ENCODE results near the gene IL15RA. TPM values are rescaled to one million over a fixed set of nuclear protein-coding genes. Genes with fewer than 3 reads are reported as not detected.
"Not testable (repeated sequence)": the region's sequence is repeated elsewhere in the genome, so short reads cannot be mapped to it uniquely, and the experiment has no call there.

IL15RA gene
- total and polyA plus RNA-seq, 9 donors, result 0.96 to 4.9 (median 1.5) TPM

- no peak overlapping the region for H3K4me3 ChIP-seq (ENCODE audit: low read length)
- H3K4me1 ChIP-seq (ENCODE audit: control insufficient read depth, insufficient read depth, low read length), result no peaks in the 10 kb centered on the region
- H3K27me3 ChIP-seq (ENCODE audit: control insufficient read depth, insufficient read depth, low read length), result peaks cover 2% of the 10 kb centered on the region
- 100% methylated on average over 1 of the region's 3 CpGs for WGBS (ENCODE audit: insufficient coverage)
- no peaks in the 10 kb centered on the region for H3K9me3 ChIP-seq (replicated peaks; ENCODE audit: control insufficient read depth, low read depth, low read length)
- no peak overlapping the region for H3K27ac ChIP-seq (ENCODE audit: low read length)
- H3K36me3 ChIP-seq (ENCODE audit: control insufficient read depth, insufficient read depth, low read length), result no peaks in the 10 kb centered on the region
- no peak for DNase-seq
Measured at GRCh38 chr10:5970527-5970926, 6.8 kb downstream of the IL15RA start.

- no peaks in the 10 kb centered on the region for H3K4me1 ChIP-seq (ENCODE audit: control insufficient read depth, insufficient read depth, low read length)
Measured at GRCh38 chr10:5970066-5970465, 7.3 kb downstream of the IL15RA start.

GRCh38 chr10:5968681-5969453 is 8.5 kb downstream of the IL15RA start:
- Histone ChIP-seq H3K27me3 (ENCODE audit: control insufficient read depth, insufficient read depth, low read length) (peaks cover 2% of the 10 kb centered on the region), H3K4me1 (ENCODE audit: control insufficient read depth, insufficient read depth, low read length) (no peaks in the 10 kb centered on the region), H3K9me3 (replicated peaks; ENCODE audit: control insufficient read depth, low read depth, low read length) (no peaks in the 10 kb centered on the region), H3K36me3 (ENCODE audit: control insufficient read depth, insufficient read depth, low read length) (no peaks in the 10 kb centered on the region), H3K27ac (ENCODE audit: low read length) (no peak overlapping the region), H3K4me3 (ENCODE audit: low read length) (no peak overlapping the region)
- 80% methylated on average over 5 of the region's 9 CpGs for WGBS (ENCODE audit: insufficient coverage)
- no peak for DNase-seq

More at GRCh38 chr10:5970066-5970465, 7.3 kb downstream of the IL15RA start:
- Histone ChIP-seq H3K27me3 (ENCODE audit: control insufficient read depth, insufficient read depth, low read length) (peaks cover 2% of the 10 kb centered on the region), H3K27ac (ENCODE audit: low read length) (no peak overlapping the region), H3K36me3 (ENCODE audit: control insufficient read depth, insufficient read depth, low read length) (no peaks in the 10 kb centered on the region), H3K9me3 (replicated peaks; ENCODE audit: control insufficient read depth, low read depth, low read length) (no peaks in the 10 kb centered on the region), H3K4me3 (ENCODE audit: low read length) (no peak overlapping the region)
- no CpG with 5 or more reads among the region's 2 CpGs for WGBS (ENCODE audit: insufficient coverage)
- DNase-seq, result no peak

GRCh38 chr10:5968037-5968680 is 9.2 kb downstream of the IL15RA start:
- no peak for DNase-seq
- H3K27me3 ChIP-seq (ENCODE audit: control insufficient read depth, insufficient read depth, low read length), result peaks cover 2% of the 10 kb centered on the region
- no CpG with 5 or more reads among the region's 5 CpGs for WGBS (ENCODE audit: insufficient coverage)
- no peak overlapping the region for H3K4me3 ChIP-seq (ENCODE audit: low read length)
- H3K9me3 ChIP-seq (replicated peaks; ENCODE audit: control insufficient read depth, low read depth, low read length), result no peaks in the 10 kb centered on the region
- no peak overlapping the region for H3K27ac ChIP-seq (ENCODE audit: low read length)
- no peaks in the 10 kb centered on the region for H3K36me3 ChIP-seq (ENCODE audit: control insufficient read depth, insufficient read depth, low read length)
- H3K4me1 ChIP-seq (ENCODE audit: control insufficient read depth, insufficient read depth, low read length), result no peaks in the 10 kb centered on the region

- H3K36me3 ChIP-seq (ENCODE audit: control insufficient read depth, insufficient read depth, low read length), result no peaks in the 10 kb centered on the region
- 96% methylated on average over 3 of the region's 8 CpGs for WGBS (ENCODE audit: insufficient coverage)
- no peak for DNase-seq
- H3K4me1 ChIP-seq (ENCODE audit: control insufficient read depth, insufficient read depth, low read length), result no peaks in the 10 kb centered on the region
- no peaks in the 10 kb centered on the region for H3K27me3 ChIP-seq (ENCODE audit: control insufficient read depth, insufficient read depth, low read length)
- H3K27ac ChIP-seq (ENCODE audit: low read length), result no peak overlapping the region
- no peak overlapping the region for H3K4me3 ChIP-seq (ENCODE audit: low read length)
- H3K9me3 ChIP-seq (replicated peaks; ENCODE audit: control insufficient read depth, low read depth, low read length), result no peaks in the 10 kb centered on the region
Measured at GRCh38 chr10:5965266-5965665, 12.1 kb downstream of the IL15RA start.

GRCh38 chr10:5964736-5965135 is 12.6 kb downstream of the IL15RA start:
- 82% methylated on average over 11 of the region's 13 CpGs for WGBS (ENCODE audit: insufficient coverage)
- no peak overlapping the region for H3K4me3 ChIP-seq (ENCODE audit: low read length)
- no peak for DNase-seq
- H3K27ac ChIP-seq (ENCODE audit: low read length), result no peak overlapping the region
- no peaks in the 10 kb centered on the region for H3K27me3 ChIP-seq (ENCODE audit: control insufficient read depth, insufficient read depth, low read length)
- H3K9me3 ChIP-seq (replicated peaks; ENCODE audit: control insufficient read depth, low read depth, low read length), result no peaks in the 10 kb centered on the region
- no peaks in the 10 kb centered on the region for H3K36me3 ChIP-seq (ENCODE audit: control insufficient read depth, insufficient read depth, low read length)
- H3K4me1 ChIP-seq (ENCODE audit: control insufficient read depth, insufficient read depth, low read length), result no peaks in the 10 kb centered on the region

- no peaks in the 10 kb centered on the region for H3K27me3 ChIP-seq (ENCODE audit: control insufficient read depth, insufficient read depth, low read length)
- H3K4me3 ChIP-seq (ENCODE audit: low read length), result no peak overlapping the region
- WGBS (ENCODE audit: insufficient coverage), result 89% methylated on average over 3 of the region's 10 CpGs
- no peaks in the 10 kb centered on the region for H3K4me1 ChIP-seq (ENCODE audit: control insufficient read depth, insufficient read depth, low read length)
- H3K36me3 ChIP-seq (ENCODE audit: control insufficient read depth, insufficient read depth, low read length), result no peaks in the 10 kb centered on the region
- no peak overlapping the region for H3K27ac ChIP-seq (ENCODE audit: low read length)
- no peak for DNase-seq
- H3K9me3 ChIP-seq (replicated peaks; ENCODE audit: control insufficient read depth, low read depth, low read length), result no peaks in the 10 kb centered on the region
Measured at GRCh38 chr10:5963591-5963990, 13.8 kb downstream of the IL15RA start.

- 50% methylated on average over 7 of the region's 7 CpGs for WGBS (ENCODE audit: insufficient coverage)
- H3K27ac ChIP-seq (ENCODE audit: low read length), result no peak overlapping the region
- H3K4me3 ChIP-seq (ENCODE audit: low read length), result no peak overlapping the region
- DNase-seq, result no peak
- H3K27me3 ChIP-seq (ENCODE audit: control insufficient read depth, insufficient read depth, low read length), result no peaks in the 10 kb centered on the region
- no peaks in the 10 kb centered on the region for H3K9me3 ChIP-seq (replicated peaks; ENCODE audit: control insufficient read depth, low read depth, low read length)
- no peaks in the 10 kb centered on the region for H3K36me3 ChIP-seq (ENCODE audit: control insufficient read depth, insufficient read depth, low read length)
- H3K4me1 ChIP-seq (ENCODE audit: control insufficient read depth, insufficient read depth, low read length), result no peaks in the 10 kb centered on the region
Measured at GRCh38 chr10:5963071-5963470, 14.3 kb downstream of the IL15RA start.

- not testable (repeated sequence) for H3K4me1 ChIP-seq (ENCODE audit: control insufficient read depth, insufficient read depth, low read length); H3K36me3 ChIP-seq (ENCODE audit: control insufficient read depth, insufficient read depth, low read length); DNase-seq; H3K27ac ChIP-seq (ENCODE audit: low read length); H3K4me3 ChIP-seq (ENCODE audit: low read length); H3K9me3 ChIP-seq (replicated peaks; ENCODE audit: control insufficient read depth, low read depth, low read length); H3K27me3 ChIP-seq (ENCODE audit: control insufficient read depth, insufficient read depth, low read length)
- 85% methylated on average over 6 of the region's 10 CpGs for whole genome bisulfite sequencing (ENCODE audit: insufficient coverage)
Measured at GRCh38 chr10:5962358-5962940, 14.9 kb downstream of the IL15RA start.

GRCh38 chr10:5961405-5962100 is 15.8 kb downstream of the IL15RA start:
- no peak overlapping the region for H3K4me3 ChIP-seq (ENCODE audit: low read length)
- DNase-seq, result no peak
- no peak overlapping the region for H3K27ac ChIP-seq (ENCODE audit: low read length)
- no peaks in the 10 kb centered on the region for H3K4me1 ChIP-seq (ENCODE audit: control insufficient read depth, insufficient read depth, low read length)
- WGBS (ENCODE audit: insufficient coverage), result 81% methylated on average over 29 of the region's 29 CpGs
- no peaks in the 10 kb centered on the region for H3K27me3 ChIP-seq (ENCODE audit: control insufficient read depth, insufficient read depth, low read length)
- H3K36me3 ChIP-seq (ENCODE audit: control insufficient read depth, insufficient read depth, low read length), result no peaks in the 10 kb centered on the region
- H3K9me3 ChIP-seq (replicated peaks; ENCODE audit: control insufficient read depth, low read depth, low read length), result no peaks in the 10 kb centered on the region
